GM18909 (cell line): ENCODE measurements around the gene SAMD4A.

ENCODE experiments used
- ATAC-seq: cut with Tn5 transposase; IDR thresholded peaks from one replicate; pipeline ENCODE4 v1.9.1; 2021; ENCODE audit warnings: mild to moderate bottlenecking; ENCODE audit not compliant: unreplicated experiment, poor library complexity

SAMD4A gene

GRCh38 chr14:54838931-54839512, 272.1 kb downstream of the SAMD4A start:
- no peak for ATAC-seq

GRCh38 chr14:54839701-54840119, 272.8 kb downstream of the SAMD4A start:
- ATAC-seq: no peak

DNA sequence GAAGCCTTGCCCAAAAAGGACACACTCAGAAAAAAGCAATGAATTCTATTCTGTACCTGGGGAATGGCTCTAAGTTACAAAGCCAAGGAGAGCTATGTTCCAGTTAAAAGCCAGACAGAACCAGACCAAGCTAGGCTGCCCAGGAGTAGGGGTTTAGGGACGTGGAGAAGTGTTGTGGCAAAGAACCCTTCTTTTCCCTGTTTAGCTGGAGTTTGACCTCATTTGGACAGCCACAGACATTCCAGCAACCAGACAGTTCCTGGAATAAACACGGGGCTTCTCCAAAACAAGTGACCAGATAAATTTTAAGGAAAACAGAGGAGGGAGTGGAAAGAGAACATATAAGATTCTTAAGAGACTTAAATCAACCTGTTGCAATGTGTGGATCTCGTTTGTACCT, 273.4 kb downstream of the SAMD4A start:
- ATAC-seq: no peak

DNA sequence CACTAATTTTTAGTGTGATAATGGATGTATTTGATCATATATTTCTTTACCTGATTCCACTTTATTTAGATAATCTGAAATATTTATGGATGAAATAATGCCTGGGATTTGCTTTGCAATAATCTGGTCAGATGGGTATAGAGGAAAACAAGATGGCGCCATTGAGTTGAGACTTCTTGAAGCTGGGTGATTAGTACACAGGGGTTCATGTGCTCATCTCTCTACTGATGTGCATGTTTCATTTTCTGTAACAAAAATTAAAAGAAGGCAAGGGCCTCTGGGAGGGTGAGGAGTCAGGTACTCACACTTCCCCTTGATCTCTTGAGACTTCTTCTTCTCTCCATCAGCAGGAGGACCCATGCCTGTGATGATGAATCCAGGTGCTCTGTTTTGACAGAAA, 273.9 kb downstream of the SAMD4A start:
- no peak for ATAC-seq
